Measurements from ENCODE around the gene CFP.
A peak's percentile ranks its signal among the peaks of the same experiment; 100 is the strongest.

- peak in 1 of 3 donors; percentile 44 for TF ChIP-seq POLR2AphosphoS5 (IDR thresholded peaks at IDR 0.05)
- TF ChIP-seq, protein P1, sequence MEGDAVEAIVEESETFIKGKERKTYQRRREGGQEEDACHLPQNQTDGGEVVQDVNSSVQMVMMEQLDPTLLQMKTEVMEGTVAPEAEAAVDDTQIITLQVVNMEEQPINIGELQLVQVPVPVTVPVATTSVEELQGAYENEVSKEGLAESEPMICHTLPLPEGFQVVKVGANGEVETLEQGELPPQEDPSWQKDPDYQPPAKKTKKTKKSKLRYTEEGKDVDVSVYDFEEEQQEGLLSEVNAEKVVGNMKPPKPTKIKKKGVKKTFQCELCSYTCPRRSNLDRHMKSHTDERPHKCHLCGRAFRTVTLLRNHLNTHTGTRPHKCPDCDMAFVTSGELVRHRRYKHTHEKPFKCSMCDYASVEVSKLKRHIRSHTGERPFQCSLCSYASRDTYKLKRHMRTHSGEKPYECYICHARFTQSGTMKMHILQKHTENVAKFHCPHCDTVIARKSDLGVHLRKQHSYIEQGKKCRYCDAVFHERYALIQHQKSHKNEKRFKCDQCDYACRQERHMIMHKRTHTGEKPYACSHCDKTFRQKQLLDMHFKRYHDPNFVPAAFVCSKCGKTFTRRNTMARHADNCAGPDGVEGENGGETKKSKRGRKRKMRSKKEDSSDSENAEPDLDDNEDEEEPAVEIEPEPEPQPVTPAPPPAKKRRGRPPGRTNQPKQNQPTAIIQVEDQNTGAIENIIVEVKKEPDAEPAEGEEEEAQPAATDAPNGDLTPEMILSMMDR (IDR thresholded peaks at IDR 0.05), result no peak
Observed at GRCh38 chrX:47619486-47620302, 10.0 kb downstream of the CFP start, which contains the start of gene SYN1.

All from breast epithelium (tissue), 3 donors.